DOHH2 (cell line): Measurements from ENCODE around the gene CENPU.

ENCODE experiments used
- H3F3A ChIP-seq: fragments of 200-600 bp; sonication (generic), shearing (Covaris generic); 2 replicates; pipeline ENCODE4 v1.6.0; 2016; ENCODE audit warnings: antibody characterized with exemption, mild to moderate bottlenecking; ENCODE audit not compliant: control insufficient read depth, insufficient read depth
- H3K27ac ChIP-seq: fragments of 200-600 bp; sonication (generic); 2 replicates; pipeline ENCODE4 v1.5.1; 2014; ENCODE audit warnings: low read depth, mild to moderate bottlenecking, low read length, moderate library complexity
- H3K27me3 ChIP-seq: fragments of 200-600 bp; sonication (generic); 2 replicates; pipeline ENCODE4 v1.6.1; 2014; ENCODE audit warnings: mild to moderate bottlenecking, low read length, mixed read lengths; ENCODE audit not compliant: control insufficient read depth
- H3K36me3 ChIP-seq: fragments of 200-600 bp; sonication (generic); 2 replicates; pipeline ENCODE4 v1.6.1; 2014; ENCODE audit warnings: mild to moderate bottlenecking, low read length, moderate library complexity, mixed read lengths; ENCODE audit not compliant: control insufficient read depth
- H3K4me1 ChIP-seq: fragments of 200-600 bp; sonication (generic); 2 replicates; pipeline ENCODE4 v1.6.1; 2014; ENCODE audit warnings: mild to moderate bottlenecking, low read length, mixed read lengths; ENCODE audit not compliant: control insufficient read depth
- H3K4me2 ChIP-seq: fragments of 200-600 bp; sonication (generic); 2 replicates; pipeline ENCODE4 v1.6.0; 2014; ENCODE audit warnings: mild to moderate bottlenecking, low read length, moderate library complexity
- H3K4me3 ChIP-seq: fragments of 200-600 bp; sonication (generic); 2 replicates; pipeline ENCODE4 v1.5.1; 2014; ENCODE audit warnings: mild to moderate bottlenecking, low read length, mixed read lengths
- H3K79me2 ChIP-seq: fragments of 200-600 bp; sonication (generic); 2 replicates; pipeline ENCODE4 v1.6.1; 2014; ENCODE audit warnings: mild to moderate bottlenecking, low read length, mixed read lengths; ENCODE audit not compliant: control insufficient read depth
- H3K9me2 ChIP-seq: fragments of 200-600 bp; sonication (generic); replicated peaks from 2 replicates; pipeline ENCODE4 v1.6.1; 2014; ENCODE audit warnings: mild to moderate bottlenecking, low read length, mixed read lengths; ENCODE audit not compliant: control insufficient read depth
- H3K9me3 ChIP-seq: fragments of 200-600 bp; sonication (generic); 2 replicates; pipeline ENCODE4 v1.6.1; 2014; ENCODE audit warnings: antibody characterized with exemption, low read length, mixed read lengths; ENCODE audit not compliant: control insufficient read depth, insufficient read depth
- H4K20me1 ChIP-seq: fragments of 200-600 bp; sonication (generic); 2 replicates; pipeline ENCODE4 v1.6.0; 2014; ENCODE audit warnings: low read depth, mild to moderate bottlenecking, antibody characterized with exemption, low read length, moderate library complexity; ENCODE audit not compliant: control insufficient read depth, insufficient read depth
- EZH2phosphoT487 ChIP-seq: fragments of 200-600 bp; sonication (generic); IDR thresholded peaks from 2 replicates; pipeline ENCODE4 v1.6.1; 2017; ENCODE audit warnings: borderline replicate concordance, mild to moderate bottlenecking, antibody characterized with exemption, low read length, moderate library complexity, mixed read lengths
- TF ChIP-seq, protein P1 (sequence below): fragments of 200-600 bp; sonication (generic); IDR thresholded peaks from one replicate; pipeline ENCODE4 v1.5.1; 2014; ENCODE audit warnings: antibody characterized with exemption, mild to moderate bottlenecking, low read depth, low read length; ENCODE audit not compliant: poor library complexity, severe bottlenecking

The CENPU gene

GRCh38 chr4:184774152-184774551 is 40.3 kb upstream of the CENPU start:
- Histone ChIP-seq H3F3A (no peaks in the 10 kb centered on the region), H3K4me1 (no peaks in the 10 kb centered on the region), H4K20me1 (no peaks in the 10 kb centered on the region), H3K9me3 (no peaks in the 10 kb centered on the region), H3K36me3 (peaks cover 4% of the 10 kb centered on the region; the same call in 1 of the 2 replicates), H3K4me3 (no peak overlapping the region), H3K27me3 (no peaks in the 10 kb centered on the region), H3K27ac (no peak overlapping the region), H3K79me2 (no peaks in the 10 kb centered on the region), H3K4me2 (no peak overlapping the region), H3K9me2 (no peaks in the 10 kb centered on the region)
- TF ChIP-seq EZH2phosphoT487 = no peak
- TF ChIP-seq, protein P1, sequence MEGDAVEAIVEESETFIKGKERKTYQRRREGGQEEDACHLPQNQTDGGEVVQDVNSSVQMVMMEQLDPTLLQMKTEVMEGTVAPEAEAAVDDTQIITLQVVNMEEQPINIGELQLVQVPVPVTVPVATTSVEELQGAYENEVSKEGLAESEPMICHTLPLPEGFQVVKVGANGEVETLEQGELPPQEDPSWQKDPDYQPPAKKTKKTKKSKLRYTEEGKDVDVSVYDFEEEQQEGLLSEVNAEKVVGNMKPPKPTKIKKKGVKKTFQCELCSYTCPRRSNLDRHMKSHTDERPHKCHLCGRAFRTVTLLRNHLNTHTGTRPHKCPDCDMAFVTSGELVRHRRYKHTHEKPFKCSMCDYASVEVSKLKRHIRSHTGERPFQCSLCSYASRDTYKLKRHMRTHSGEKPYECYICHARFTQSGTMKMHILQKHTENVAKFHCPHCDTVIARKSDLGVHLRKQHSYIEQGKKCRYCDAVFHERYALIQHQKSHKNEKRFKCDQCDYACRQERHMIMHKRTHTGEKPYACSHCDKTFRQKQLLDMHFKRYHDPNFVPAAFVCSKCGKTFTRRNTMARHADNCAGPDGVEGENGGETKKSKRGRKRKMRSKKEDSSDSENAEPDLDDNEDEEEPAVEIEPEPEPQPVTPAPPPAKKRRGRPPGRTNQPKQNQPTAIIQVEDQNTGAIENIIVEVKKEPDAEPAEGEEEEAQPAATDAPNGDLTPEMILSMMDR = no peak

DNA sequence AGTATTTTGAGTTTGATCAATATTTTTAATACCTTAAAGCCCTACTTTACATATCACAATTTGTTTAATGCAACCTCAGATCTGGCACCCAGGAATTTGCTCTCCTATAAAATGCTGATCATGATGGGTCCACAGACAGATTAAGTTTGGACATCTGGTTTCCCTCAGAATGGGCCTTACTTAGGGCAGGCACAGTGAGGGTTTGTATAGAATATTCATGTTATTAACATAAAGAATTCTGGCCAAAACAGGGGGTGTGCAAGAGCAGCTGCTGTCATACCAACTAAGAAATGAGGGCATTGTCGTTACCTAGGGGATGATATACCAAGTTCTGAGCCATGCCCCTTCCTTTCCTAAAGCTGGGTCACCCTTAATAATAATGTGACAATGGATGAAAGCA is 37.5 kb upstream of the CENPU start:
- no peaks in the 10 kb centered on the region for H3K79me2 ChIP-seq
- H3K27me3 ChIP-seq = no peaks in the 10 kb centered on the region
- no peak overlapping the region for H3K4me3 ChIP-seq
- no peak overlapping the region for H3K27ac ChIP-seq
- H3K9me2 ChIP-seq = no peaks in the 10 kb centered on the region
- H3K4me1 ChIP-seq = no peaks in the 10 kb centered on the region
- H3K4me2 ChIP-seq = no peak overlapping the region
- H3K9me3 ChIP-seq = no peaks in the 10 kb centered on the region
- no peaks in the 10 kb centered on the region for H4K20me1 ChIP-seq
- H3F3A ChIP-seq = no peaks in the 10 kb centered on the region
- H3K36me3 ChIP-seq = peaks cover 17% of the 10 kb centered on the region
- TF ChIP-seq, protein P1 = no peak
- no peak for TF ChIP-seq EZH2phosphoT487

DNA sequence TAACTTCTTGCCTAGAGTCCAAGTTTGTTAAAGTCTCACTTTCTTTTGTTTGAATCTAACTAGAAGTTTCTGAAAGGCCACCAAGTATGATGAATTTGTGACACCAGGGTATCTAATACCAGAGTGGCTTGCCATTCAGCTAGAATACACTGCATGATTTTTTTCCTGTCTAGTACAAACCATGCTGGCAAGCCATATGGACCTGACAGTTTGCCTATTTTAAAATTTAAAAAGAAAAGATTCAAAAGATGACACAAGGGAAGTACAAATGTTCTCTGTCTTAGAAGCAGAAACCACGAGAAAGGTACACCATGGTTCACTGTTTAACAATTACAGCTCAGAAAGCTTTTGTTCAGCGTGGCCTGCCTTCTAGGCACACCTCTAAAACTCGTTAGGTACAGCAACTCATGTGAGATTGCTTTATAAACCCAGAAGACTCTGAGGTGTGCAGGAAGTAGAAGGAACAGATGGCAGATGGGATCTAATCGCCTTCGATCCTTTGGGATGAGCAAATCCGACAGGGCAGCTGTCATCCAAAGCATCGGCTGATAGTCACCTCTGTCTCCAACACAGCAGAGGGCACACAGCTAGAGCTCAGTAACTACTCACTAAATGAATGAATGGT is 35.4 kb upstream of the CENPU start:
- Histone ChIP-seq H4K20me1 (no peaks in the 10 kb centered on the region), H3K4me3 (no peak overlapping the region), H3K36me3 (peaks cover 37% of the 10 kb centered on the region), H3K4me1 (no peaks in the 10 kb centered on the region), H3F3A (no peaks in the 10 kb centered on the region), H3K27ac (no peak overlapping the region), H3K4me2 (no peak overlapping the region), H3K79me2 (no peaks in the 10 kb centered on the region), H3K9me3 (no peaks in the 10 kb centered on the region), H3K27me3 (no peaks in the 10 kb centered on the region), H3K9me2 (no peaks in the 10 kb centered on the region)
- TF ChIP-seq, protein P1 = no peak
- TF ChIP-seq EZH2phosphoT487 = no peak
